HepG2 (cell line): Measurements from ENCODE around the gene EHBP1. TPM values are rescaled to one million over a fixed set of nuclear protein-coding genes. Genes with fewer than 3 reads are reported as not detected.

Experiments used
- CEBPG ChIP-seq: IDR thresholded peaks from 2 replicates; pipeline ENCODE4 v1.6.1; 2016
- ELF4 ChIP-seq: sonication (generic); formaldehyde crosslinking; IDR thresholded peaks from 2 replicates; pipeline ENCODE4 v1.5.0; 2020; ENCODE audit warnings: missing genetic modification reagents, mild to moderate bottlenecking, moderate library complexity, borderline replicate concordance
- HNRNPL ChIP-seq: fragments of 200-400 bp; formaldehyde crosslinking; IDR thresholded peaks from 2 replicates; pipeline ENCODE4 v1.6.1; 2017; ENCODE audit warnings: mild to moderate bottlenecking, low read depth, low read length
- HOXA7 ChIP-seq: sonication (generic); formaldehyde crosslinking; IDR thresholded peaks from 2 replicates; pipeline ENCODE4 v1.8.1; 2022; ENCODE audit warnings: mild to moderate bottlenecking, missing genetic modification reagents, moderate library complexity
- MAX ChIP-seq: IDR thresholded peaks from 2 replicates; pipeline ENCODE4 v1.6.1; 2012; ENCODE audit warnings: inconsistent platforms
- MED1 ChIP-seq: sonication (generic); formaldehyde crosslinking; IDR thresholded peaks from 2 replicates; pipeline ENCODE4 v1.4.0; 2020; ENCODE audit warnings: missing genetic modification reagents
- NCOA5 ChIP-seq: sonication (generic); formaldehyde crosslinking; IDR thresholded peaks from 2 replicates; pipeline ENCODE4 v1.4.0; 2020; ENCODE audit warnings: missing genetic modification reagents
- NONO ChIP-seq, 2 experiments: fragments of 450-650 bp in 1 of 2; sonication (generic) in 1 of 2; formaldehyde crosslinking in 1 of 2; IDR thresholded peaks in 1 of 2; conservative IDR thresholded peaks in 1 of 2; 2 replicates each; pipeline versions ENCODE4 v1.6.1 to v1.8.0; 2017 to 2022; ENCODE audit warnings: mild to moderate bottlenecking in 1 of 2, missing genetic modification reagents in 1 of 2, moderate library complexity in 1 of 2
- PHF8 ChIP-seq: sonication (generic); formaldehyde crosslinking; IDR thresholded peaks from 2 replicates; pipeline ENCODE4 v1.5.0; 2020; ENCODE audit warnings: missing genetic modification reagents
- PRMT3 ChIP-seq: sonication (generic); formaldehyde crosslinking; IDR thresholded peaks from 2 replicates; pipeline ENCODE4 v1.8.1; 2022; ENCODE audit warnings: low read depth, mild to moderate bottlenecking, moderate library complexity, missing genetic modification reagents, borderline replicate concordance
- RARG ChIP-seq: sonication (generic); formaldehyde crosslinking; IDR thresholded peaks from 2 replicates; pipeline ENCODE4 v1.4.0; 2020; ENCODE audit warnings: low read depth, mild to moderate bottlenecking, missing genetic modification reagents
- SAP130 ChIP-seq: IDR thresholded peaks from 2 replicates; pipeline ENCODE4 v1.6.1; 2016; ENCODE audit warnings: low read depth
- SMYD3 ChIP-seq: sonication (generic); formaldehyde crosslinking; IDR thresholded peaks from 2 replicates; pipeline ENCODE4 v1.8.1; 2023; ENCODE audit warnings: mild to moderate bottlenecking, missing genetic modification reagents
- STAG1 ChIP-seq: sonication (generic); formaldehyde crosslinking; IDR thresholded peaks from 2 replicates; pipeline ENCODE4 v1.4.0; 2020; ENCODE audit warnings: missing genetic modification reagents
- THAP11 ChIP-seq: IDR thresholded peaks from 2 replicates; pipeline ENCODE4 v1.6.1; 2016; ENCODE audit warnings: missing biosample characterization, missing genetic modification reagents
- TOPORS ChIP-seq: sonication (generic); formaldehyde crosslinking; IDR thresholded peaks from 2 replicates; pipeline ENCODE4 v1.8.0; 2023; ENCODE audit warnings: mild to moderate bottlenecking, missing genetic modification reagents
- ZFP91 ChIP-seq: sonication (generic); formaldehyde crosslinking; IDR thresholded peaks from 2 replicates; pipeline ENCODE4 v1.9.0; 2022; ENCODE audit warnings: missing genetic modification reagents, mild to moderate bottlenecking, borderline replicate concordance
- ZNF232 ChIP-seq: sonication (generic); formaldehyde crosslinking; IDR thresholded peaks from 2 replicates; pipeline ENCODE4 v1.4.0; 2020; ENCODE audit warnings: missing genetic modification reagents, borderline replicate concordance
- ZNF597 ChIP-seq: sonication (generic); formaldehyde crosslinking; IDR thresholded peaks from 2 replicates; pipeline ENCODE4 v1.5.0; 2020; ENCODE audit warnings: missing genetic modification reagents
- ZNF615 ChIP-seq: sonication (generic); formaldehyde crosslinking; IDR thresholded peaks from 2 replicates; pipeline ENCODE4 v1.5.0; 2020; ENCODE audit warnings: mild to moderate bottlenecking, missing genetic modification reagents, borderline replicate concordance
- polyA plus RNA-seq, 8 experiments: library from polyadenylated mRNA; depleted of rRNA in 3 of 8; stranded (reverse) in 7 of 8; unstranded in 1 of 8; fragments of >200 nt; fragmentation: Illumina TruSeq in 4 of 8; extraction: Trizol in 4 of 8; gene quantifications; 2 replicates each; pipeline versions ENCODE4 v1.2.1 to v1.2.3, GENCODE V29; 2011 to 2016; ENCODE audit warnings: low read depth in 4 of 8, missing spikeins in 1 of 8, mixed read lengths in 1 of 8; ENCODE audit not compliant: insufficient read depth in 1 of 8
- total RNA-seq, 5 experiments: library from RNA; depleted of rRNA; stranded (reverse); fragments of >200 nt; fragmentation: Illumina TruSeq; extraction: Trizol; gene quantifications; 2 replicates each; pipeline ENCODE4 v1.2.3, GENCODE V29; 2016; ENCODE audit warnings: low read depth in 1 of 5

The EHBP1 gene
- total and polyA plus RNA-seq, 2 of the 13 experiments (the other 11 are each of a cell fraction or from before 2014, with no cell fraction given): 93.5 to 146 TPM

- no peak for TF ChIP-seq ZNF615 (CRISPR knock-in tag)
- TF ChIP-seq MED1: peak; percentile 39; the same call in 1 of the 2 replicates
- no peak for TF ChIP-seq RARG (CRISPR knock-in tag)
- TF ChIP-seq CEBPG (CRISPR knock-in tag): no peak
- TF ChIP-seq SMYD3 (CRISPR knock-in tag): no peak
- TF ChIP-seq ZNF597: no peak
- TF ChIP-seq TOPORS: no peak
- TF ChIP-seq PHF8: no peak
- TF ChIP-seq HNRNPL: no peak
- TF ChIP-seq PRMT3 (CRISPR knock-in tag): 0 out of 2 replicates have a peak, but pooled peaks have one; percentile 43
- TF ChIP-seq ELF4 (CRISPR knock-in tag): peak; percentile 47; the same call in 1 of the 2 replicates
- TF ChIP-seq ZNF232 (CRISPR knock-in tag): 0 out of 2 replicates have a peak, but pooled peaks have one; percentile 27
- TF ChIP-seq ZFP91: no peak
- 0 out of 2 replicates have a peak, but pooled peaks have one; percentile 8 for TF ChIP-seq THAP11
- 0 out of 2 replicates have a peak, but pooled peaks have one; percentile 4 for TF ChIP-seq STAG1 (CRISPR knock-in tag)
- no peak for TF ChIP-seq HOXA7 (CRISPR knock-in tag)
- no peak for TF ChIP-seq NCOA5 (CRISPR knock-in tag)
- no peak for TF ChIP-seq MAX
- 0 out of 2 replicates have a peak, but pooled peaks have one; percentile 46 for TF ChIP-seq NONO (IDR thresholded peaks at IDR 0.05)
- no peak for TF ChIP-seq NONO (CRISPR knock-in tag; conservative IDR thresholded peaks at IDR 0.05)
- TF ChIP-seq SAP130: peak; percentile 11; the same call in 1 of the 2 replicates
Measured at GRCh38 chr2:62708751-62709150, 3.2 kb downstream of the EHBP1 start (continued).
